Endodermal cell (in vitro differentiated cells): ENCODE data around the gene COP1. TPM values are rescaled to one million over a fixed set of nuclear protein-coding genes. Genes with fewer than 3 reads are reported as not detected.

Experiments
- DNase-seq: peaks from one replicate; pipeline ENCODE4 v3.0.0-alpha.2; 2017
- H3K27ac ChIP-seq: 2 replicates; pipeline ENCODE4 v1.5.1; 2013; ENCODE audit warnings: mild to moderate bottlenecking, low read depth, low read length, moderate library complexity
- H3K27me3 ChIP-seq: 2 replicates; pipeline ENCODE4 v1.6.1; 2013; ENCODE audit warnings: mild to moderate bottlenecking, low read length, moderate library complexity; ENCODE audit not compliant: insufficient read depth, control insufficient read depth, poor library complexity, severe bottlenecking
- H3K36me3 ChIP-seq: 2 replicates; pipeline ENCODE4 v1.7.0; 2013; ENCODE audit warnings: mild to moderate bottlenecking, low read length, moderate library complexity; ENCODE audit not compliant: control insufficient read depth, insufficient read depth
- H3K4me1 ChIP-seq: one replicate; pipeline ENCODE4 v1.7.0; 2013; ENCODE audit warnings: low read length; ENCODE audit not compliant: control insufficient read depth, insufficient read depth
- H3K4me3 ChIP-seq: 2 replicates; pipeline ENCODE4 v1.5.1; 2013; ENCODE audit warnings: mild to moderate bottlenecking, low read length, moderate library complexity
- H3K9ac ChIP-seq: 2 replicates; pipeline ENCODE4 v1.6.1; 2013; ENCODE audit warnings: mild to moderate bottlenecking, low read length, moderate library complexity; ENCODE audit not compliant: poor library complexity, severe bottlenecking; ENCODE audit errors: extremely low read depth
- H3K9me3 ChIP-seq: 2 replicates; pipeline ENCODE4 v1.6.1; 2013; ENCODE audit warnings: mild to moderate bottlenecking, low read length, moderate library complexity; ENCODE audit not compliant: control insufficient read depth
- H3K27ac Mint-ChIP-seq: 2 replicates; pipeline ENCODE4 v1.8.0; 2020; ENCODE audit warnings: mixed read lengths
- H3K27me3 Mint-ChIP-seq: 2 replicates; pipeline ENCODE4 v1.8.0; 2021; ENCODE audit warnings: mild to moderate bottlenecking, mixed read lengths; ENCODE audit not compliant: insufficient read depth
- H3K36me3 Mint-ChIP-seq: 2 replicates; pipeline ENCODE4 v1.8.0; 2020; ENCODE audit warnings: low read depth, mixed read lengths
- H3K4me1 Mint-ChIP-seq: 2 replicates; pipeline ENCODE4 v1.8.0; 2020; ENCODE audit warnings: mixed read lengths
- H3K4me3 Mint-ChIP-seq: 2 replicates; pipeline ENCODE4 v1.8.0; 2020; ENCODE audit warnings: mild to moderate bottlenecking, moderate library complexity, mixed read lengths
- H3K9me3 Mint-ChIP-seq: 2 replicates; pipeline ENCODE4 v1.8.0; 2020; ENCODE audit warnings: mild to moderate bottlenecking, mixed read lengths
- whole genome bisulfite sequencing, 2 experiments: methylation state at CpG; one replicate each; pipeline versions ENCODE4 v1.1.5 to v1.1.7; 2013; ENCODE audit warnings: missing lambda C conversion rate in 2 of 2, mixed read lengths in 1 of 2; ENCODE audit not compliant: insufficient coverage in 1 of 2, insufficient read length in 1 of 2; 5-methylcytosine and 5-hydroxymethylcytosine counted together
- total RNA-seq, 2 donors: library from RNA; stranded (reverse); fragmentation: NEBNext Ultra II Directional in 1 of 2; extraction: Animal tissue kit (Norgen Biotek cat#: 25700) in 1 of 2; gene quantifications; 2 replicates in 1 of 2; 3 replicates in 1 of 2; pipeline ENCODE4 v1.2.1, GENCODE V29; 2021
- TF ChIP-seq, protein P1 (sequence below): fragments of 200-600 bp; sonication (generic); conservative IDR thresholded peaks from 2 replicates; pipeline ENCODE4 v1.5.0; 2021; ENCODE audit warnings: antibody characterized with exemption, mild to moderate bottlenecking

The COP1 gene
- total RNA-seq, 2 donors from 2014 or later = 70.1 to 70.6 TPM

DNA sequence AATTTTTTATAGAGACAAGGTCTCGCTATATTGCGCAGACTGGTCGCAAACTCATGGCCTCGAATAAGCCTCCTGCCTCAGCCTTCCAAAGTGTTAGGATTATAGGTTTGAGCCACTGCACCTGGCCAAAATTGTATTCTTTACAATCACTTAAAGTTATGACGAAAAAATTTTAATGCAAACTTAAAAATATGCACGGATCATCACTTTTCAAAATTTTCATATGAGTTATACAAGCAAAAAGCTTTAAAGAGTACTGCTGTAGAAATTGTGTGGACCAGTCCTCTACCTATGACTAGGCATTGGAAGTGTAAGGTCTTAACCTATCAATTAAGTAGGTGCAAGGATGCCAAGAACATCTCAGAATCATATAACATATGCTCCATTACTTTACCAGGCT, 34.9 kb downstream of the COP1 start:
- no peak overlapping the region for H3K27ac ChIP-seq
- H3K4me1 ChIP-seq = no peaks in the 10 kb centered on the region
- DNase-seq = no peak
- Mint-ChIP-seq H3K36me3 (peaks cover 65% of the 10 kb centered on the region), H3K9me3 (peaks cover 11% of the 10 kb centered on the region), H3K27ac (no peak overlapping the region), H3K4me3 (no peak overlapping the region), H3K27me3 (no peaks in the 10 kb centered on the region), H3K4me1 (no peaks in the 10 kb centered on the region)
- H3K27me3 ChIP-seq = no peaks in the 10 kb centered on the region
- peaks cover 29% of the 10 kb centered on the region for H3K9me3 ChIP-seq
- TF ChIP-seq, protein P1, sequence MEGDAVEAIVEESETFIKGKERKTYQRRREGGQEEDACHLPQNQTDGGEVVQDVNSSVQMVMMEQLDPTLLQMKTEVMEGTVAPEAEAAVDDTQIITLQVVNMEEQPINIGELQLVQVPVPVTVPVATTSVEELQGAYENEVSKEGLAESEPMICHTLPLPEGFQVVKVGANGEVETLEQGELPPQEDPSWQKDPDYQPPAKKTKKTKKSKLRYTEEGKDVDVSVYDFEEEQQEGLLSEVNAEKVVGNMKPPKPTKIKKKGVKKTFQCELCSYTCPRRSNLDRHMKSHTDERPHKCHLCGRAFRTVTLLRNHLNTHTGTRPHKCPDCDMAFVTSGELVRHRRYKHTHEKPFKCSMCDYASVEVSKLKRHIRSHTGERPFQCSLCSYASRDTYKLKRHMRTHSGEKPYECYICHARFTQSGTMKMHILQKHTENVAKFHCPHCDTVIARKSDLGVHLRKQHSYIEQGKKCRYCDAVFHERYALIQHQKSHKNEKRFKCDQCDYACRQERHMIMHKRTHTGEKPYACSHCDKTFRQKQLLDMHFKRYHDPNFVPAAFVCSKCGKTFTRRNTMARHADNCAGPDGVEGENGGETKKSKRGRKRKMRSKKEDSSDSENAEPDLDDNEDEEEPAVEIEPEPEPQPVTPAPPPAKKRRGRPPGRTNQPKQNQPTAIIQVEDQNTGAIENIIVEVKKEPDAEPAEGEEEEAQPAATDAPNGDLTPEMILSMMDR = no peak
- 86 to 93% methylated on average over 5 to 6 of the region's 6 CpGs for WGBS, 2 experiments
- peaks cover 61% of the 10 kb centered on the region for H3K36me3 ChIP-seq
- no peak overlapping the region for H3K9ac ChIP-seq
- no peak overlapping the region for H3K4me3 ChIP-seq

DNA sequence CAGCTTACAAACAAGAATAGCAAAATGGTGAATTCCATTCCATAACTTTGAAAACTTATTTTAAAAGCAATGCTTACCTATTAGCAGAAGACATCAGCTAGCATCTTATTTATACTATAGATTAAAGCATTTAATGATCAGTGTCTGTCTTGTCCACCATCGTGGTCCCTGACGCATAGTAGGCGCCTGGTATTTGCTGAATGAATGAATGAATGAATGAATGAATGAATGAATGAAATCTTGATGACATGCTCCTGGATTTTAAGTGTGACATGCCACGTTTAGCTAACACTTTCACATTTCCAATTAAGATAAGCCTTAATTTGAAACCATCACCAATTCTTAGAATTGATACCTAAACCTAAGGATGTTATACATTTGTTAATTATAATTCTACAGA, 39.9 kb downstream of the COP1 start:
- Histone ChIP-seq H3K9me3 (peaks cover 24% of the 10 kb centered on the region), H3K9ac (no peak overlapping the region), H3K4me1 (no peaks in the 10 kb centered on the region), H3K4me3 (no peak overlapping the region), H3K36me3 (peaks cover 34% of the 10 kb centered on the region), H3K27ac (no peak overlapping the region), H3K27me3 (no peaks in the 10 kb centered on the region)
- Mint-ChIP-seq H3K4me3 (no peak overlapping the region), H3K27ac (no peak overlapping the region), H3K9me3 (peaks cover 11% of the 10 kb centered on the region), H3K36me3 (peaks cover 53% of the 10 kb centered on the region), H3K4me1 (no peaks in the 10 kb centered on the region), H3K27me3 (no peaks in the 10 kb centered on the region)
- TF ChIP-seq, protein P1 = no peak
- WGBS, 2 experiments = 100% methylated on average over 4 of the region's 4 CpGs; no CpG with 5 or more reads in 1 of the 2 experiments
- DNase-seq = no peak

DNA sequence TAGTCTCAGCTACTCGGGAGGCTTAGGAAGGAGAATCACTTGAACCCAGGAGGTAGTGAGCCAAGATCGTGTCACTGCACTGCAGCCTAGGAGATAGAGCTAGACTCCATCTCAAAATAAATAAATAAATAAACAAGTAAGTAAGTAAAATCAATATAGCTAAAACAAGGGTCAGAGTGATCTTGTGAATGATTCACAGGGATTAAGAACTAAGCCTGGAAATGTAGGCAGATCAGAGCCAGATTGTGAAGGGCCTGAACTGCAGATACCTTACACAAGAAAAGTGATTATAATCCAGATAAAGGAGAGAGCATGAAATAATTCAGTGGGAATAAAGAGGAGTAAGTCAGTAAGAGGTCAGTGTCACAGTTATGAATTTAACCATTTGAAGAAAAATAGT, 41.5 kb downstream of the COP1 start:
- Histone ChIP-seq H3K4me1 (peaks cover 4% of the 10 kb centered on the region), H3K9ac (no peak overlapping the region), H3K9me3 (peaks cover 11% of the 10 kb centered on the region), H3K4me3 (no peak overlapping the region), H3K27ac (no peak overlapping the region), H3K27me3 (no peaks in the 10 kb centered on the region), H3K36me3 (peaks cover 23% of the 10 kb centered on the region)
- DNase-seq = no peak
- H3K4me1 Mint-ChIP-seq = peaks cover 11% of the 10 kb centered on the region
- TF ChIP-seq, protein P1 = no peak
- peaks cover 6% of the 10 kb centered on the region for H3K9me3 Mint-ChIP-seq
- H3K36me3 Mint-ChIP-seq = peaks cover 45% of the 10 kb centered on the region
- no peak overlapping the region for H3K4me3 Mint-ChIP-seq
- no peak overlapping the region for H3K27ac Mint-ChIP-seq
- 86 to 100% methylated on average over 1 to 2 of the region's 2 CpGs for WGBS, 2 experiments
- H3K27me3 Mint-ChIP-seq = no peaks in the 10 kb centered on the region
